Kidney capillary endothelial cell (primary cell): Measurements from ENCODE around the gene PHLPP1.

Experiments
- DNase-seq: peaks from one replicate; pipeline ENCODE4 v3.0.0-alpha.2; 2018; ENCODE audit warnings: low spot score

PHLPP1 gene

GRCh38 chr18:62744076-62744968, 29.0 kb downstream of the PHLPP1 start:
- DNase-seq = no peak

- DNase-seq = no peak
These were observed 29.9 kb downstream of the PHLPP1 start for GRCh38 chr18:62745089-62745751.

- DNase-seq = no peak
These were observed 34.0 kb downstream of the PHLPP1 start for GRCh38 chr18:62749389-62749788.

DNA sequence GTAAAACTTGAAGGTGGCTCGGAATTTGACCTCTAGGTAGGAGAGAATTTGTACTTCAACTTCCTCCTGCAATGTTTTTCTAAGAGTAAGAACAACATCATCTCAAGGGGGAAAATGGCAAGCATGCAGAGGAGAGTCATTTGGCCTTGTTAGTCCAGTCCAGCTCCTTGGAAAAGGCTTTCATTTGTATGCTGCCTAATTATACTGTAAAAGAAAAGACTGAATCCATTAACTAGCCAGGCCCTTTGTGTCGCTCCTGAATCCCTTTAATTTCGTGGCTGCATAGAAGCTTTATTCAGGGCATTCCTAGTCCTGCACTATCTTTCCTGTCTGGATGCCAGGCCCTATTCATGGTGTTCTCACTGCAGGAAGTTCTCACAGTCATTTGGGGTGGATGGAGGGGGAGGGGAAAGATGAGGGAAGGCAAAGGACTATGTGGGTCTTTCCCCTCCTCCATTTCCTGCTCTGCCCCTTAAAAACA, 36.0 kb downstream of the PHLPP1 start:
- DNase-seq = peak; percentile 68

GRCh38 chr18:62751977-62752376, 36.6 kb downstream of the PHLPP1 start:
- no peak for DNase-seq

DNA sequence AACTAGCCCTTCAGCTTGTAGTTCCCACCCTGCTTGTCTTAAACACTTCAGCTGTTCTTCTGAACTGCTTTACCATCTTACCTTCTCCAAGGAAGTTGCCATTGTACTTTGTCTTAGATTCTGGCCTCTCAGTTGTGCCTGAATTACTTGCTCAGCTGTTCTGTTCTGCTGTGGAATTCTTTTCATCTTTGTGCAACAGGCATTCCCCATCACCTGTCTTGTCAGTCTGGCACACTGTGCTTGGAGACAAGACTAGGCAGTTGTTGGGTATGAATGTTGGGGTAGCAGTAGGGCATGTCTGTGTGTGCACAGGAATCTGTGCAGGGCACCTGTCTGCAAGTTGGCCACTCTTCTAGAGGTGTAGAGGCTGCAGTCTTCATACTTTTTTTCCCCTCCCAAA, 38.7 kb downstream of the PHLPP1 start:
- DNase-seq = no peak

GRCh38 chr18:62755454-62755853, 40.1 kb downstream of the PHLPP1 start:
- DNase-seq = no peak

DNA sequence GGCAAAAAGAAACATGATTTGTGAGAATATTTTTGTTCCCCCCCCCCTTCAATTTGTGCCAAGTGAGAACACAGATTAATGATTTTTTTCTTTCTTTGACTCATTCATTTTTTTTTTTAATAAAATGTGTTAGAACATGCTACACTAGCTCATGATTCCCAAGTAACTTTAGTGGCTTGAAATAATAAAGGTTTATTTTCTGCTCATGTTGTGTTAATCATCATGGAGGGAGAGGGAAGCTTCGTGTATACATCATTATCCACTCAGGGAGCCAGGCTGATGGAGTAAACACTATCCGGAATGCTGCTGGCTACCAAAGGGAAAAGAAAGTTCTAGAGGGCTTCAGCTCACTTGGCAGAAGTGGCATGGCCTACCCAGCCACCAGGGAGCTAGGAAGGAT, 40.6 kb downstream of the PHLPP1 start:
- DNase-seq = no peak

- DNase-seq = no peak
These were observed 42.2 kb downstream of the PHLPP1 start for GRCh38 chr18:62757399-62758010.

DNA sequence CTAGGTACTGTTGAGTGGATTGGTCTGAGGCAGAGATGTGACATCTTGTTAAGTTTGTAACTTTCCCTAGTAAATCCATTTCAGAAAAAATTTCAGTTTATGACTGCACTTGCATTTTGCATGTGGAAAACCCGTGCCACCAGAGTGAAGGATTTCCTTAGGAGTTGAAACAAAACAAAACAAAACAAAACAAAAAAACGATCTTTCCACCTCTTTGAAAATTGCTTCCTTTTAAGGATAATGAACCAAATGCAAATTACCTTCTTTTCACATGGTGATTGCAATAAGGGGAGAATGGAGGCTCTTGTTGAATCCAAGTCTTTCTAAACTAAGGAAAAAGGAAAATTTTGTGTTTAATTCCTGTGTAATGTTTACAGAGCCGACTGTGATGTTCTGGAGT, 43.2 kb downstream of the PHLPP1 start:
- DNase-seq = no peak

GRCh38 chr18:62759704-62760402, 44.5 kb downstream of the PHLPP1 start:
- DNase-seq = no peak

DNA sequence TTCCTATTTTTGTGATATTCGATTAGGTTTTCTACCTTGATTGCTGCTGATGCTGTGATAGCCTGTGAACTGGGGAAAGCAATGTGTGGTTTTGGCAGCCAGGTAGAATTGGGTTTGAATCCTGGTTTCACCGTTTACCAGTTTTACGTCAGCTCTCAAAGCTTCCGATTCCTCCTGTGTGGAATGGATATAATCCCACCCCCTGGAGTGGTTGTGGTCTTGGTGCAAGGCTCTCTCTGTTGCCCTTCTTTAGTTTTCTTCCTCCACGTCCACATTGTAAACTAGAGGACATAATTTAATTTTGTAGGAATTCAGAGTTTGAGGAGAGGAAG, 45.0 kb downstream of the PHLPP1 start:
- no peak for DNase-seq

DNA sequence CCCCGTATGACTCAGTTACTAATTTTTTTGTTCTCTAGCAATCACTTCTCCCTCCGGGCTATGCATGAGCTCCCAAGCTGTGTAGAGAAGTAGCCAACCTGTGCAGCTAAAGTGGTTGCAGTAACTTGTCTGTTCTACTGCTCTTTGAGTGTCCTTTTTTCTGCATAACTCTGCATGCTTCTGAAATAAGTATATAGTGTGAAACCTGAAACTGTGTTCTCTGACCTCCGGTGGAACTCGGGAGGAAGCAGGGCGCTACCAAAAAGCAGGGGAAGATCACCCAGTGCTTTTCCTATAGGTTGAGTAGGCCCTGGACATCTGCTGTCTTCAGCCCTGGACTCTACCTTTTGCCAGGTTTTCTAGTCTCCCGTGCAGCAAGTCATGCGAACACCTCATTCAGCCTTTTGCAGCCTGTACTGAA, 47.8 kb downstream of the PHLPP1 start:
- DNase-seq = no peak

DNA sequence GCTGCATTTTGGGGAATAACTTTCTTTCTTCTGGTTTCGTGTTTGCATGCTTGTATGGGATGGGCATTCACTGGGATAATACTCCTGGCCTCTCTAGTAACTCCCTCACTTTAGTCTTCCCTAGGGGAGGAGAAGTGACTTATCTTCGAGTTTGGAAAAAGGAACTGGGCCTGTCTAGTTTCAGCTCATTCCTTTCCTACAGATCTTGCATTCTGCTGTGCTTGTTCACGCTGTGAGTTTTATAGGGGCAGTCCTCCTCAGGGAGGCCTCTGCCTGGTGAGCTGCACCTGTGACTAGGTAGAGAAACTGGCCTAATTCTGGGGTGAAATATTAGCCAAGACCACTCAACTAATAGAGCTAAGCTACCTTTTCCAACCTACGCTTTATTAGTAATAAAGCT, 50.9 kb downstream of the PHLPP1 start:
- DNase-seq = no peak

DNA sequence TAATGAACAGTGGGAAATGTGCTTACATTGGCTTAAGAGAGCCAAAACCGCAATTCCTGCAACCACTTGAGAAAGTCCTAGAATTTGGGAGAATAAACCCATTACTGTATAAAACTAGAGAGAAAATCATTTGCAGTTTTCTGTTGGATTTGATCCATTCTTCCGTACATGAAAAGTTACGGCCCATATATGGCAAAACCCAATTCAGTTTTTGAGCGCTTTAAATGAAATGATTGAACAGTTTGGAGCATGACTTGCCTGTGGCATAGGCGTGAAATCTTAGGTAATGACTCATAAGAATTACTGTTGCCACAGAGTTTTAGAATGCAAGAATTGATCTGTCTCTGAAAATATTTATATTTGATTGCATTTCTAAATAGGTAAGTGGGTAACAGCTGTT, 52.0 kb downstream of the PHLPP1 start:
- DNase-seq = no peak

GRCh38 chr18:62767836-62768557, 52.7 kb downstream of the PHLPP1 start:
- DNase-seq = no peak

DNA sequence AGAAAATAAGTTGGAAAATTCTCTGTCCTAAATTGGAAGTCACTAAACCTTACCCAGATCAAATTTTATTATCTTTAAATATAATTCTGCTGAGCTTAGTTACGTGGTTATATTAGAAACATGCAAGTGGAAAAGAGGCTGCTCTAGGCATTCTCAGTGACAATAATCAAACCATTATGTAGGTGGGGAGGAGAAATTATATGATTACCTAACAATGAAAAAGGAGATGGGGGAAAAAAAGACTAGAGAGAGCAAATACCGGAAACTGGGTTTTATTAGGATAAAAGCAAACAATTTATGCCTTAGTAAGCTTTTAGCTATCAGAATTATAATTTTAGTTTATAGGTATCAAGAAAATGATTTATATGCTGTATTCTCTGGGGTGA, 53.2 kb downstream of the PHLPP1 start:
- no peak for DNase-seq

GRCh38 chr18:62769216-62769615, 53.9 kb downstream of the PHLPP1 start:
- no peak for DNase-seq

GRCh38 chr18:62771494-62772270, 56.3 kb downstream of the PHLPP1 start:
- no peak for DNase-seq

GRCh38 chr18:62772860-62773584, 57.7 kb downstream of the PHLPP1 start:
- no peak for DNase-seq
